NCI-H2029 treated with DMSO at 0.1 percent for 48 hours (cell line): ENCODE results near the gene ATP6V1E1.

Source experiments
- DNase-seq: peaks from one replicate; lab custom pipeline; 2025; lab: John Stamatoyannopoulos, UW

ATP6V1E1 gene

DNA sequence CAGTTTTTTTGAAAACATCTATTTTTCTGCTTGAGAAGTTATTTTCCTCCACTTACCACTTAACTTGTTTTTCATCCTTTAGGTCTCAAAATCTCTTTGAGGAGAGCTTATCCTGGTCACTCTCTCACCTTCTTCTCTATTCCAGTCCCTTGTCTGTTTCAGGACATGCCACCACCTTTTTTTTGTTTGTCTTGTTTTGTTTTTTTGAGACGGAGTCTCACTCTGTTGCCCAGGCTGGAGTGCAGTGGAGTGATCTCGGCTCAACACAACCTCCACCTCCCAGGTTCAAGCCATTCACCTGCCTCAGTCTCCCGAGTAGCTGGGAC lies 5.4 kb upstream of the ATP6V1E1 start:
- no peak for DNase-seq

DNA sequence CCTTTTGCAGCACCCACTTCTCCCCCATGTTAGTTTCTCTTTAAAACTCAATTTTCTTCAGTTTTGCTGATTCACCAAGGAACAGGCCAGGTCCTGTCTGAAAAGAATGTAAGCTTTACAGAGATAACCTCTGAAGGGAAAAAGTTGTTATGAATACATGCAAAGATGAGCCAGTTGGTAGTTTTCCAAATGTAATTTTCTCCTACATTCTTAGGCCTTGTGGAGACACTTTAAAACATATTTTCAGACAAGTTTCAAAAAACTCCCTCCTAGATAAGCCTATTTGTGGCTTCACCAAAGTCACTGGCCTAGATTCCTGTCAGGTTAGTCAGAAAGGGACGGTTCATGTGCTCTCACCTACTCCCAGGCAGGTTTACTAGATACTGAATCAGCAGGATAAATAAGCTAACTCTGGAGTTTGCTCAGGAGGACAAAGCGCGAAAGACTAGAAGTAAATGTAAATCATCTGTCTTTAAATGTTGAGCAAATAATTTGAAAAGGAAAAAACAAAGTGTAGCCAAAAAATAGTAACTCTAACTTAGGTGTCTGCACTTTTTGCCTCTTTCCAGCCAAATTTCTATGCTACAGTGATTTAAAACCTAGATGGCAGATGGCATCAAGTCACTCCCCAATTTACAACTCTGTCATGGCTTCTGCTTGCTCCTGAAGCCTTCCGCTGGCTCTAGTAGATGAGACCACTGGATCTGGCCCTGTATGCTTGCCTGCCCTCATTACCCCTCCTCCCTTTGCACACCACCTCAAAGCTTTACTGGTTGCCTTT lies 4.9 kb upstream of the ATP6V1E1 start:
- no peak for DNase-seq

DNA sequence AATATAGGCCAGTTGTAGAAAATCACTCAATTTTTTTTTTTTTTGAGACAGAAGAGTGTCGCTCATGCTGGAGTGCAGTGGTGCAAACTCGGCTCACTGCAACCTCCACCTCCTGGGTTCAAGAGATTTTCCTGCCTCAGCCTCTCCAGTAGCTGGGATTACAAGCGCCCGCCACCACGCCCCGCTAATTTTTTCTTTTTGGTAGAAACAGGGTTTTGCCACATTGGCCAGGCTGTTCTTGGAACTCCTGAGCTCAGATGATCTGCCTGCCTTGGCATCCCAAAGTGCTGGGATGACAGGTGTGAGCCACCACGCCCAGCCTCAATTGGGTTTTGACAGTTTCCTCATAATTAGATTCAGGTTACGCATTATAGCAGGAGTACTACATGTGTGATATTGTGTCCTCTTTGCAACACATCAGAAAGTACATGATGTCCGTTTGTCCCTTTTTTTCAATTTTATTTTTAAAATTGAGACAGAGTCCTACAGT lies 2.6 kb upstream of the ATP6V1E1 start:
- DNase-seq = no peak

DNA sequence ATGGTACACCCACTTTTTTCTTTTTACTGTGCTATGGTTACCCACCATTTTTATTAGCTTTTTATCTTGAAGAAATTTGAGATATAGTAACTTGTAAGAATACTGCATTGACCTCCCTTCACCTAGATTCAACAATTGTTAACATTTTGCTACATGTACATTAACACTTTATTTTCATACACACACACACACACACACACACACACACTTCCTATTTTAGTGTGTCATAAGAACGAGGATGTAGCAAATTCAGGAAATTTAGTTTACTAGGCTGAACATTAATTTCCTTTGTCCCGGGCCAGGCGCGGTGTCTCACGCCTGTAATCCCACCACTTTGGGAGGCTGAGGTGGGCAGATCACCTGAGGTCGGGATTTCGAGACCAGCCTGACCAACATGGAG lies 1.1 kb upstream of the ATP6V1E1 start:
- DNase-seq = no peak

DNA sequence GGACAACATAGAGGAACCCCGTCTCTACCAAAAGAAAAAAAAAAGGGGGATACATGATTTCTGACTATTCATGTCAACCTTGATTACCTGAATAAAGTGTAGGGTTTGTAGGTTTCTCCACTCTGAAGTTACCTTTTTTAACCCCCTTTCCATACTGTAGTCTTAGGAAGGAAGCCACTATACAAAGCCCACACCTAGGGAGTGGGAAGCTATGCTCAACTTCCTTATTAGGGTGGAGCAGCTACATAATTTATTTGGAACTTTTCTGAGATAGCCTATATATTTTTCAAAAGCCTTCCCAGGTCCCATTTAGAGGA lies 582 bp upstream of the ATP6V1E1 start:
- no peak for DNase-seq

DNA sequence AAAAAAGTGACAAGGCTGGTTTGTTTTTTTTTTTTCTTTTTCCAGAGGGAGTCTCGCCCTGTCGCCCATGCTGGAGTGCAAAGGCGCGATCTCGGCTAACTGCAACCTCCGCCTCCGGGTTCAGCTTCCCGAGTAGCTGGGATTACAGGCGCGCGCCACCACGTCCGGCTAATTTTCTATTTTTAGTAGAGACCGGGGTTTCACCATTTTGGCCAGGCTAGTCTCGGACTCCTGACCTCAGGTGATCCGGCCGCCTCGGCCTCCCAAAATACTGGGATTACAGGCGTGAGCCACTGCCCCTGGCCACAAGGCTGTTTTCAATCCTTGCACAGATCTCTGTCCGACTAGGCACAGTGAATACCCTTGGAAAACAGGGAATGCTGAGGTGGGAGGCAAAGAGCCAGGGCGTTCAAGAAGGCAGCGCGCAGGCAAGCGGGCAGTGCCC lies 566 bp downstream of the ATP6V1E1 start:
- DNase-seq = no peak

DNA sequence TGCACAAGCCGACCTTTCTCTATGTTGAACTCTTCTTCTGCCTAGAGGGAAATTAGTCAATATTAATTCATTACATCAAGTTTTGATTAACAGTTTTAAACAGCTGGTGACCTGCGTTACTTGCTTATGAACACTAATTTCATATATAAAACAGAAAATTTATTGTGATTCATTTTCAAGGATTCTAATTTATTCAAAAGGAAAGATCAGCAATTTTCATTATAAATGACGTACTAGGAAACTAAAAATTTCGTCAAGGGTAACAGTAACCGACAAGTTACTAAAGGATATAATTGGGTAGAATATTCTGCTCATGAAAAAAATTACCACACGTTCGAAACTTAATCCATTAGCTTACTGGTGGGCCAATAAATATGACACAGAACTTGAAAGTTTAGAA lies 15.3 kb downstream of the ATP6V1E1 start:
- no peak for DNase-seq

DNA sequence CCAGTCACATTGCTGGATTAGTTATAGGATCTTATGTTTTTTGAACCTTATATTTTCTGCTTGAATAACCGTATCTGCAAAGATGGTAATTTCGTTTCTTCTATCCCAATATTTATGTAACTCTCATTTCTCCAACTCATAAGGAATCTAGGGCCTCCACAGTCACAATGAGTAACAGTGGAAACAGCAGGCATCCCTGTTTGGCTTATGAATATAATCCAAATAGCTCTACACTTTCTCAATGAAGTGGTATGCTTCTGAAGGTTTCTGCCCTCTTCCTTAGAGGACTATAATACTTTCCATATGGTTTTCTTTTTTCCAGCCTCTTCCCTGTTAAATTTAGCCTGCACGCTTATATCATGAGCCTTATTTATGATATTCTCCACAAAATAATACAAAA lies 16.5 kb downstream of the ATP6V1E1 start:
- DNase-seq = no peak

DNA sequence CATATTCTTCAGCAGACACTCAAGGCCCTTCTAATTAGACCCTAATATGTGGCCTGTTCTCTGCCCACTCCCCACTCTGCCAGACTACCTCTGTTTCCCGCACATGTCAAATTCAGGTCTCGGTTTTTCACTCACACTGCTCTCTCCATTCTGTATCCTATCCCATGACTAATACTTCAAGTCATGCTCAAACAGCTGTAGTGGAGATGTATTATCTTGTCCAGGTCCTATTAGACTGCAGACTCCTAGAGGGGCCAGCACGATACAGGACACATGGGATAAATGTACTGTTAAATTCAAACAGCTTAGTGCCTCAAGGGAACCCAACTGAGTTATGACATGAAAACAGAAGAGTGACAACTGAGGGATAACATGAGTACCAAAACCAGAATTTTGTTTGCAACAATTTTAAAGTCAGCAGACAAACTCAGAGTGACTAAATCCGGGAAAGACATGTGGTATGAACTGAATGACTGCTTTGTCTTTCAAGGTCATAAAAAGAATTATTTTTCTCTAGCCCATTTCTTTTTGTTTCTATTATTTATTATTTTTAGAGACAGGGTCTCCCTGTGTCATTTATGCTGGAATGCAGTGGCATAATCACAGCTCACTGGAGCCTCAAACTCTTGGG lies 20.5 kb downstream of the ATP6V1E1 start:
- no peak for DNase-seq

DNA sequence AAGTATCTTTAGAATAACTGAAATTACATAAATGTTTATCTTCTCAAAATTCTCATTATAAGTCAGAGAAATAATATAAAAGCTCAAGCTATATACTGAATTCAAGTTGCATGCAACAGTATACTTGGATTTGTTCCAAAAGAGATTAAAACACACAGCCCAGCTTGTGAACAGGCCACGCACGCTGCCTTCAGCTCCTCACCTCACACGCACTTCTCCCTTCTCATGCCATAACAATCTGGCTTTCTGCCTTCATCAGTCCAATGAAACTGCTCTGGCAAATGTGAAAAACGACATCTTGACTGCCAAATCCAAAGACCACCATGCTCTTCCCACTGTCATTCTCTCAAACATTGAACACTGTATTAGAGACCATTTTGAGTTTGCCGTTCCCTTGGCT lies 22.1 kb downstream of the ATP6V1E1 start:
- DNase-seq = no peak

DNA sequence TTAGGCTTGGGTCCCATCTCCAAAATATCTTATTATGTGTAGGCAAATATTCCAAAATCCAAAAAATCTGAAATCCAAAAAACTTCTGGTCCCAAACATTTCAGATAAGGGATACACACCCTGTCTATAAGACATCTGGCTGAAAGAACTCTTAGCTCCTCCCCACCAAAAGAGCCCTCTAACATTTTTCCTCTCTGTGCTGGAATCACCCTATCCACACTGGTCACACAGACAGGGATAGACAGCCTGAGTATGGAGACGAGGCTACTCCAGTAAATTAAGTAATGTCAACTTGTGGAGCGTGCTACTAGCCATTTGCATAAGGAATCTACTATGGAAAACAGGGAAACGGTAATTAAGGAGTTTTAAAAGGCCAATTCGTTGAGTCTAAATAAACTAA lies 24.9 kb downstream of the ATP6V1E1 start:
- DNase-seq = no peak

DNA sequence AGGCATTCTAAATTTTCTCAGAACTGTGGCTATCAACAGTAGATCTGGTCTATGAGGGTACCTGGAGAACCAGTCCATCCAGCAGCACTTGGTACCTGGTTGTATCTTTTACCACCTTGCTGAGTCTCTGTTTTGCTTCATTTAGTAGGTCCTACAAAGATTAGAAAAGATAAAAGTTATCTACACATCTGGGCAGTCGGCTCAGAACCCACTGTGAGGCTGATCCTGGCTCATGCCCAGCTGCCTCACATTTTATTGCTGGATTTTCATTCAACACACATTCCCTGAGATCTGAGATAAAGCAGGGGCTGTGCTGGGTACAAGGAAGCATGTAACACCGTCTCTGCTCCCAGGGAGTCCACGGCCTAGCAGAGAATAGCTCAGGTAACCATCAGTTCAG lies 27.5 kb downstream of the ATP6V1E1 start:
- no peak for DNase-seq

DNA sequence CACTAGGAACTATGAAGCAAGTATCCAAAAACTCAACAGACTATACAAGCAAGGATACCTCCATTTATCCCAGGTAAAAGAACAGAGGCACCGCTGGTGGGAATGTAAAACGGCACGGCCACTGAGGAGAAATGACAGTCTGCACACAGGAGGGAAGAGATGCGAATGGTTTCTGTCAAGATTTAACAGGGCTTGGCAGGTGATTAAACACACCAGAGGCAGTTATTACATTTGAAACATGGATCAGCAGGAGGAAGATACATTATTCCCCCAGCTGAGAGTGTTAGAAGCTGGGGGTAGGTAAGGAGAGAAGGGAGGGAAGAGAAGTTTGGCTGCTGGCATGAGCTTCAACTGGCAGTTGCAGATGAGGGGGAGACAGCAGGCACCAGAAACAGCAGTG lies 30.2 kb downstream of the ATP6V1E1 start:
- DNase-seq = no peak

DNA sequence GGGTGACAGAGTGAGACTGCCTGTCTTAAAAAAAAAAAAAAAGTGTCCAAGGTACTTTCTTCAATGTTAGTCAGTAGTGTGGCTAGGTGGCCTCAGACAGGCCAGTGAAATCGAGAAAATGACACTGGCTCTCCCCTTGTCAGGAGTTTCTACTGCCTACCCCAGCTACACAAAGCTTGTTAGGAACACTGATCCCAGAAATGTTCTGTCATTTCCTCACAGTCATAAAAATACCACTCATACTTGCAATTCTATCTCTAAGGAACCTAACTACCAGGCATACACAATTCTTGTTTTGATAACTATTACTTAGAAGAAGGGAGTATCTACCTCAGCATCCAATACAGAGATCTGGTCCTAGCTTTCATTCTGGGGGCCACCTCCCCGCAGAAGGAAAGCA lies 31.3 kb downstream of the ATP6V1E1 start:
- DNase-seq = no peak

DNA sequence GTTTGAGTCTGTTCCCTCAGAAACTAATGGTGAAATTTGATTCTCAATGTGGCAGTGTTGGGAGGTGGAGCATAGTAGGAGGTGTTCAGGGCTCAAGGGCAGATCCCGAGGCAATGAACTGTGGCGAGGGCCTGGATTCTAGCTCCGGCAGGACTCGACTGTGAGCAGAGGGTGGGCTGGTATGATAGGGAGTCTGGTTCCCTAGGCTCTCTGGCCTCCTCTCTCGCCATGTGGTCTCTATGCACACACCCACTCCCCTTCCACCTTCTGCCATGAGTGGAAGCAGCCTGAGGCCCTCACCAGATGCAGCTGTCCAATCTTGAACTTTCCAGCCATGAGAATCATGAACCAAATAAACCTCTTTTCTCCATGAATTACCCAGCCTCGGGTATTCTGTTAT lies 32.3 kb downstream of the ATP6V1E1 start:
- DNase-seq = no peak

DNA sequence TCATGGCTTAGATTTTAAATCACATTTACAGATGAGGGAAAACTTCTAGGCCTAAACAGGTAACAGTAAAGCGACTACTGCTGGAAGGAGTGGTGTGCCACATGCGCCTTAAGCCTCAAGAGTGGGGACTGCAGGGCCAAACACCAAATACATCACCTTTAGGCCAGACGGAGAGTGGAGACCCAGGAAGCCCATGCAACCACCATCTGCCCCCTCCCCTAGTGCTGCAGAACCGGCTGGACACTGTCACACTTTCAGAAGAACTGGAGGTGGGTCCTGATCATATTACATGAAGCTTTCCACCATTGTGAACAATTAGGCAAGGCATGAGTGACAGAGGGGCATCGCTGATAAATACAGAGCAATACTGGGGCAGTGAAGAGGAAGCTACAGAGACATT lies 36.3 kb downstream of the ATP6V1E1 start:
- DNase-seq = no peak

DNA sequence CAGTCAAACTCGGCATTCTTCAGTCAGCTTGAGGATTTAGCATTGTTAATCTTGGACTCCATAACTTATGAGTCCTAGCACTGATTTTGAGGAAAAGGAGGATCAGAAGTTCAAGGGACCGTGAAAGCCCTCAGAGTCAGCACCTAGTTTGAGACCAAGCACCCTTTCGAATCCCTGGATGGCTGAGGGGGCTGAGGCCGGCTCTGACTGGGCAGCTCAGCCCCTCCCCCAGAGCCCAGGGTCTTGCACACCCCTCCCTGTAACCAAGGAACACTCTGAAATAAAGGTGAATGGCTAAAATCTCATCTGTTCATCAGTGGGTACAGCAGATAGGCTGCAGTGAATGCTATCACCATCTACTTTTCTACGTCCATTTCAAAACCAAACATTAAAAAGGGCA lies 38.0 kb downstream of the ATP6V1E1 start:
- DNase-seq = no peak

DNA sequence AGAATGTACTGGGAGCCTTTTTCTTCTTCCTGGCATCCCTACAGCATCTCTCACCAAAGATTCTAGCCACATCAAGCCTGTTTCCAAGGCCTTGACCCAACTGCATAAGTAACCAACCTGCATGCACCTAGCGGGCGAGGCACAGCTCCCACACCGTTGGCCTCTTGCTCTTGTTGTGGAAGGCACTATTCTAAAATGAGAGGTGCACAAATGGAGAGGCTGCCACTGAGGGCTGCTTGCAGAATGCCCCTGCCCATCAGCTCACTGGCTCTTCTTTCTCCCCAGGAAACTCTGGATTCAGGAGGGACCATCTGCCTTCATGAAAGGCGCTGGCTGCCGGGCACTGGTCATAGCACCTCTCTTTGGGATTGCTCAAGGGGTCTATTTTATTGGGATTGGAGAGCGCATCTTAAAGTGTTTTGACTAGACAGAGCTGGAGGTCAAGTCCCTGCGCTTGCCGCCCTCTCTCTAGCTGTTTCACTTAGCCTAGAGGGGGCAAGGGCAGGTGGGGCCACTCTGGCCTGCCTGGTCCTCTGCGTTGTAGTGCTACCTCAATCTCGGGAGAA lies 38.7 kb downstream of the ATP6V1E1 start:
- no peak for DNase-seq

DNA sequence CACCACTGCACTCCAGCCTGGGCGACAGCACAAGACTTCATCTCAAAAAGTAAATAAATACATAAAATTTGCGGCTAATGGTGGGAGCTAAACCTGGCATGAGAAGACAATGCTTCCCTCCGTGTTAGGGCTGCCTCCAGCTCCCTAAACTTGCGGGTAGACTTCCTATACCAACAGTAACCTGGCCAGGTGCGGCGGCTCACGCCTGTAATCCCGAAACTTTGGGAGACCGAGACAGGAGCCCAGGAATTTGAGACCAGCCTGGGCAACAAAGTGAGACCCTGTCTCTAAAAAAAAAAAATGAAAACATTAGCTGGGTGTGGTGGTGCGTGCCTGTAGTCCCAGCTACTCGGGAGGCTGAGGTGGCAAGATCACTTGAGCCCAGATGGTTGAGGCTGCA lies 39.9 kb downstream of the ATP6V1E1 start:
- DNase-seq = no peak

DNA sequence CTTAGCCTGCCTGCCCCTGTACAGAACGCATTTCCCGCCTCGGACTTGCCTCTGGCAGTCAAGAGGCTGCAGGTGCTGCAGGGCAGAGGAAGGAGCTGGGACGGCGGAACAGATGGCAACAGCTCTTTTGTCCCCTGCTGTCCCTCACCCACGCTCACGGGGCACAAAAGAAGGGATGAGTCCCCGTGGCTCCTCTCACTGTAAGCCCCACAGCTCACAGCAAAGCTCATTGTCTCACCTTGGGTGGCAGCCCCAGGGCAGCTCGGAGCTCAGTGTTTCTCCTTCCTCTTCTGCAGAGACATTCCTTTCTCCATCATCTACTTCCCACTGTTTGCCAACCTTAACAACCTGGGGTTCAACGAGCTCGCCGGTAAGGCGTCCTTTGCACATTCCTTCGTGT lies 40.9 kb downstream of the ATP6V1E1 start:
- DNase-seq = no peak

DNA sequence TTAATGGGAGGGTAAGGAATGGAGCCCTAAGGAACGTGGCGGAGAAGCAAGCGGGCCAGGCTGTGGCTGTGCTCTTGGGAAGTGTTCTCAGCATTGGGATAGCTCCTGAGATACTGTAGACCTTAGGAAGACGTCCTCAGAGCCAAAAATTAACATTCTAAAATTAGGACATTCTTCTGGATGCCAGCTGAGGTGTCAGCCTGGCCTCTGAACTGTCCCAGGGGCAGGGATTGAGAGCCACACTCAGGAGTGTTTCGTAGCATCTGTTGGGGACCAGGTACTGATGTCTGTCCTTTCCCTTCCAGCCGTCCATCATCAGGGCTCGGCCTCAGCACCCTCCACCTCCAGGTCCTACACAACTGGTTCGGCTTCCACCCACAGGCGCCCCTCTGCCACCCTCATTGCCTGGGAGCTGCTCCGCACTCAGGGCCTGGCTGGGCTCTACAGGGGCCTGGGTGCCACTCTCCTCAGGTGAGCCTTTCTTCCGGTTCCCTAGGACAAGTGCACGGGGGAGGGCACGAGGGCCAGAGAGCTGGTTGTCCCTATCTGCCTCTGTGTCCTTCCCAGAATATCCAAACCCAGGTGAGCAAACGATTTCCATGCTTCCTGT lies 41.6 kb downstream of the ATP6V1E1 start:
- no peak for DNase-seq

DNA sequence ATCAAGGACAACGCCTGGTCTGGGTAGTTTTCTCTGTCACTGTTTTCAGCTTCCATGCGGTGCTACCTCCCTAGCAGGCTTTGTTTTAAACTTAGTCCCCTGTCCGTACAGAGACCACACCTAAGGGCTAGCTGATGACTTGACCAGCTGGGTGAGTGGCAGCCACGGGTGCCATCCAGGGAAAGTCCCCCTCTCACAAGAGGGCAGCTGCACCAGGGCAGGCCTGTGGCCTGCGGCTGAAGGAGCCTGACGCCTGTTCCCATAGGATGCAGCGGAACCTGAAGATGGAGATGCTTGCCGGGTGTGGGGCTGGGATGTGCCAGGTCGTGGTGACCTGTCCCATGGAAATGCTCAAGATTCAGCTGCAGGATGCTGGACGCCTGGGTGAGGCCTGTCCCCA lies 45.4 kb downstream of the ATP6V1E1 start:
- no peak for DNase-seq

DNA sequence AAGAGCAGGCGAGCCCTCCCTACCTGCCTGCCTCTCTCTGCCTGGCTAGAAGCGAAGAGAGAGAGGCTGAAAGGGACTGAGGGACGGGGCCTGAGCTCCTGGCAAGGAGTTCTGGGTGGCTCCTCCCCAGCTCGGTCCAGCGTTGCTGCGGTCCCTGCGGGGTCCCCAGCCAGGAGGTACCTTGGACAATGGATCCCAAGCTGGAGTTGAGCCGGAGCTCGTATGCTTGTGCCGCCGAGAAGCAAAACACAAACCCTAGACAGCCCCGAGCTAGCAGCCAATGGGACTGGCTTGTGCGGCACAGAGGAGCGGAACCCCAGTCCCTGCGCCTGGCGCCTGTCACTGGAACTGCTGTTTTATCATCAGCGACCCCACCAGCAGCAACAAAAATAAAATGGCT lies 46.9 kb downstream of the ATP6V1E1 start:
- no peak for DNase-seq
